ENCODE data around the gene FBXO28.

DNA sequence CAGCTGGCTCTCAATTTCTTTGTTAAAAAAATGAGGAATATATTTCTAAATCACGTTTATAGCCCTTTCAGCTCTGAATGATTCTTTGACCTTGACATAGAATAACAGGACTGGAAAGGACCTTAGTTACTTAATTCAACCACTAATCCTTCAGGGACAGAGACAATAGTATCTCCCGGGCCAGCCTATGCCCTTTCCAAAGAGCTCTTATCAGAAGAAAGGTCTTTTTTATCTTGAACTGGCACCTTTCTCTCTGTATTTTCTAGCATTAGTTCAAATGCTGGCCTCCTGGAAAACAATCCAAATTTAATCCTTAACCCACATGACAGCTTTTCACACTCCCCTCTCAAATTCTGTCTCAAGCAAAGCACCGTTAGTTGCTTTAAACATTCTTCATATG, 44.8 kb upstream of the FBXO28 start:
- TF ChIP-seq, protein P1, sequence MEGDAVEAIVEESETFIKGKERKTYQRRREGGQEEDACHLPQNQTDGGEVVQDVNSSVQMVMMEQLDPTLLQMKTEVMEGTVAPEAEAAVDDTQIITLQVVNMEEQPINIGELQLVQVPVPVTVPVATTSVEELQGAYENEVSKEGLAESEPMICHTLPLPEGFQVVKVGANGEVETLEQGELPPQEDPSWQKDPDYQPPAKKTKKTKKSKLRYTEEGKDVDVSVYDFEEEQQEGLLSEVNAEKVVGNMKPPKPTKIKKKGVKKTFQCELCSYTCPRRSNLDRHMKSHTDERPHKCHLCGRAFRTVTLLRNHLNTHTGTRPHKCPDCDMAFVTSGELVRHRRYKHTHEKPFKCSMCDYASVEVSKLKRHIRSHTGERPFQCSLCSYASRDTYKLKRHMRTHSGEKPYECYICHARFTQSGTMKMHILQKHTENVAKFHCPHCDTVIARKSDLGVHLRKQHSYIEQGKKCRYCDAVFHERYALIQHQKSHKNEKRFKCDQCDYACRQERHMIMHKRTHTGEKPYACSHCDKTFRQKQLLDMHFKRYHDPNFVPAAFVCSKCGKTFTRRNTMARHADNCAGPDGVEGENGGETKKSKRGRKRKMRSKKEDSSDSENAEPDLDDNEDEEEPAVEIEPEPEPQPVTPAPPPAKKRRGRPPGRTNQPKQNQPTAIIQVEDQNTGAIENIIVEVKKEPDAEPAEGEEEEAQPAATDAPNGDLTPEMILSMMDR (IDR thresholded peaks at IDR 0.05), result no peak
- TF ChIP-seq EP300 (IDR thresholded peaks at IDR 0.05; ENCODE audit: low read depth), result no peak
- TF ChIP-seq POLR2AphosphoS5 (IDR thresholded peaks at IDR 0.05), result no peak
- no peak for TF ChIP-seq POLR2A (IDR thresholded peaks at IDR 0.05)

Measured in transverse colon (tissue), 4 donors.